ENCODE data around the gene TMEM86B.

The TMEM86B gene

GRCh38 chr19:55179606-55180484, 48.7 kb downstream of the TMEM86B start, which contains the start of gene SYT5 (continued):
- no peak for TF ChIP-seq SCRT1 (tag by site-specific recombination; IDR thresholded peaks at IDR 0.05; ENCODE audit: borderline replicate concordance)
- no peak for TF ChIP-seq ZXDB (tag by site-specific recombination; IDR thresholded peaks at IDR 0.05)
- no peak for TF ChIP-seq ZNF155 (tag by site-specific recombination; IDR thresholded peaks at IDR 0.05)
- no peak for TF ChIP-seq INSM2 (tag by site-specific recombination; IDR thresholded peaks at IDR 0.05)
- no peak; the same call in 1 of the 2 replicates for TF ChIP-seq ZBTB17 (tag by site-specific recombination; IDR thresholded peaks at IDR 0.05)
- 0 out of 2 replicates have a peak, but pooled peaks have one; percentile 6 for TF ChIP-seq ZFP69B (tag by site-specific recombination; IDR thresholded peaks at IDR 0.05)
- peak; percentile 31; the same call in 1 of the 2 replicates for TF ChIP-seq ZBTB10 (tag by site-specific recombination; IDR thresholded peaks at IDR 0.05)
- 0 out of 2 replicates have a peak, but pooled peaks have one; percentile 35 for TF ChIP-seq ZBTB48 (tag by site-specific recombination; IDR thresholded peaks at IDR 0.05)
- TF ChIP-seq TCF7L2 (IDR thresholded peaks at IDR 0.05; ENCODE audit: borderline replicate concordance, low read depth, low read length) = no peak
- TF ChIP-seq ZNF585B (tag by site-specific recombination; IDR thresholded peaks at IDR 0.05) = no peak
- TF ChIP-seq ZNF600 (tag by site-specific recombination; IDR thresholded peaks at IDR 0.05) = no peak
- peak; percentile 73; the same call in 1 of the 2 replicates for TF ChIP-seq ZBTB20 (tag by site-specific recombination; IDR thresholded peaks at IDR 0.05)
- peak; percentile 74 for TF ChIP-seq SP3 (tag by site-specific recombination; IDR thresholded peaks at IDR 0.05)
- no peak for TF ChIP-seq MYNN (tag by site-specific recombination; IDR thresholded peaks at IDR 0.05; ENCODE audit: borderline replicate concordance)
- no peak for TF ChIP-seq ZNF518A (tag by site-specific recombination; conservative IDR thresholded peaks at IDR 0.05; ENCODE audit: low read depth)
- no peak for TF ChIP-seq ZNF24 (tag by site-specific recombination; IDR thresholded peaks at IDR 0.05)
- no peak for TF ChIP-seq ZNF768 (tag by site-specific recombination; IDR thresholded peaks at IDR 0.05)
- peak; percentile 86 for TF ChIP-seq ZBTB26 (tag by site-specific recombination; optimal IDR thresholded peaks at IDR 0.05)
- peak; percentile 98 for TF ChIP-seq REST (tag by site-specific recombination; IDR thresholded peaks at IDR 0.05)
- no peak for TF ChIP-seq ZNF658 (tag by site-specific recombination; IDR thresholded peaks at IDR 0.05)
- no peak for TF ChIP-seq ATF2 (tag by site-specific recombination; IDR thresholded peaks at IDR 0.05; ENCODE audit: low read depth)
- TF ChIP-seq ZNF777 (tag by site-specific recombination; IDR thresholded peaks at IDR 0.05; ENCODE audit: borderline replicate concordance) = peak; percentile 79; the same call in 1 of the 2 replicates
- TF ChIP-seq REPIN1 (tag by site-specific recombination; IDR thresholded peaks at IDR 0.05; ENCODE audit: low read depth) = no peak
